Suprapubic skin (tissue), 3 donors: ENCODE measurements around the gene DHX58.

ENCODE experiments used
- CTCF ChIP-seq, 2 donors: fragments of 200-600 bp in 1 of 2; fragments of 450-650 bp in 1 of 2; sonication (generic) in 1 of 2; IDR thresholded peaks; one replicate each; pipeline ENCODE4 v1.5.1; 2016 to 2019; ENCODE audit warnings: antibody characterized with exemption in 2 of 2, mild to moderate bottlenecking in 1 of 2, moderate library complexity in 1 of 2
- EP300 ChIP-seq: sonication (generic); formaldehyde crosslinking; IDR thresholded peaks from one replicate; pipeline ENCODE4 v1.6.1; 2017; ENCODE audit warnings: antibody characterized with exemption

- TF ChIP-seq EP300 (no peak), CTCF (IDR thresholded peaks at IDR 0.05) (no peak)
These were observed 34.0 kb downstream of the DHX58 start for GRCh38 chr17:42078396-42079043.
